Retina (tissue), 1 donor: ENCODE results near the gene CEBPB.
"Not testable (repeated sequence)": the region's sequence is repeated elsewhere in the genome, so short reads cannot be mapped to it uniquely, and the experiment has no call there.

Experiments used
- DNase-seq: peaks from one replicate; pipeline ENCODE4 v3.0.0-alpha.2; 2016

CEBPB gene

GRCh38 chr20:50170549-50171220, 19.9 kb upstream of the CEBPB start:
- DNase-seq = no peak

GRCh38 chr20:50172347-50173013, 18.1 kb upstream of the CEBPB start:
- DNase-seq = peak; percentile 85

GRCh38 chr20:50174456-50174855, 16.2 kb upstream of the CEBPB start:
- no peak for DNase-seq

GRCh38 chr20:50175938-50176933, 14.4 kb upstream of the CEBPB start:
- no peak for DNase-seq

GRCh38 chr20:50178672-50179071, 12.0 kb upstream of the CEBPB start:
- not testable (repeated sequence) for DNase-seq

- DNase-seq = no peak
These were observed 9.3 kb upstream of the CEBPB start for GRCh38 chr20:50181344-50181743.

GRCh38 chr20:50182346-50182745, 8.3 kb upstream of the CEBPB start:
- DNase-seq = no peak

GRCh38 chr20:50185426-50185825, 5.2 kb upstream of the CEBPB start:
- no peak for DNase-seq

- DNase-seq = peak; percentile 89
These were observed 4.3 kb upstream of the CEBPB start for GRCh38 chr20:50186151-50186885.

- no peak for DNase-seq
These were observed 3.6 kb upstream of the CEBPB start for GRCh38 chr20:50186987-50187402.

GRCh38 chr20:50187403-50188051, 3.1 kb upstream of the CEBPB start:
- DNase-seq = no peak

- no peak for DNase-seq
These were observed 2.3 kb upstream of the CEBPB start for GRCh38 chr20:50188287-50188688.

- DNase-seq = no peak
These were observed 1.6 kb upstream of the CEBPB start for GRCh38 chr20:50188879-50189680.

- DNase-seq = no peak
These were observed 864 bp upstream of the CEBPB start for GRCh38 chr20:50189681-50190250.

- no peak for DNase-seq
These were observed 474 bp downstream of the CEBPB start for GRCh38 chr20:50191065-50191543.

GRCh38 chr20:50191544-50192363, 1.1 kb downstream of the CEBPB start:
- DNase-seq = peak; percentile 86

GRCh38 chr20:50192364-50193198, 2.0 kb downstream of the CEBPB start:
- DNase-seq = peak; percentile 61

- no peak for DNase-seq
These were observed 2.7 kb downstream of the CEBPB start for GRCh38 chr20:50193199-50193835.
